GM19025 (cell line): ENCODE data around the gene SORD.
"Not testable (repeated sequence)": the region's sequence is repeated elsewhere in the genome, so short reads cannot be mapped to it uniquely, and the experiment has no call there.

Experiments
- ATAC-seq: cut with Tn5 transposase; IDR thresholded peaks from one replicate; pipeline ENCODE4 v1.9.1; 2021; ENCODE audit warnings: mild to moderate bottlenecking, low read depth, moderate library complexity; ENCODE audit not compliant: unreplicated experiment

Gene SORD

DNA sequence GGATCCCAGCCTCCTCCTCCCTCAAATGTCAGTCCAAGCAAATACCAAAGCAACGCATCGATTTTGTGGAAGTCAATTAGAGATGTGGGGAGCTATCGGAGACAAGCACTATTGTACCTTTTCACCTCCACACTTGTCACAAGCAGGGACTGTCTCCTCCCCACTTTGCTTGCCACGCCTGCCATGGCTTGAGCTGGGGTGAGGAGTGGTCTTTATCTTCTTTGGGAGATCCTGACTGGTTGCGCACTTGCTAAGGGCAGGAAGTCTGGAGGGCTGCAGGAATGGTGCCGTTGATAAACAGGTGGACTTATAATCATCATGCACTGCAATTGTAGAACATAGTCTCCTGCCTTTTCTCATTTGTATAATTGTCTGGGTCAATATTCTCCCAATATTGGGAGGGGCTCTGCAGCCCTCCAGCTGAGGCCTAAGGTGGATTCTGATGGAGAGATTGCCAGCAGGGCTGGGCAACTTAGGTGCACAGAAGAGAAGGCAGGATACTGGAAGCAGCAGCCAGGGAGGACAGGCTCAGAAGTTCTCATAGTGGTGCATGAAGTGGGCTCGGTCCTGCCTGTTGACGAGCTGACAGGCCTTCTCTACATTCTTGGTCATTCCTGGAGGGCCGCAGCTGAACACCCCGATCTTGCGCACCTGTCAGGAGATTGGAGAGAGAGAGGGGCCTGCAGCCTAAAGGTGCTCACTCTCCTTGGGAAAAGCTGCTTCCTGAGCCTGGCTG, 70.8 kb downstream of the SORD start:
- no peak for ATAC-seq

DNA sequence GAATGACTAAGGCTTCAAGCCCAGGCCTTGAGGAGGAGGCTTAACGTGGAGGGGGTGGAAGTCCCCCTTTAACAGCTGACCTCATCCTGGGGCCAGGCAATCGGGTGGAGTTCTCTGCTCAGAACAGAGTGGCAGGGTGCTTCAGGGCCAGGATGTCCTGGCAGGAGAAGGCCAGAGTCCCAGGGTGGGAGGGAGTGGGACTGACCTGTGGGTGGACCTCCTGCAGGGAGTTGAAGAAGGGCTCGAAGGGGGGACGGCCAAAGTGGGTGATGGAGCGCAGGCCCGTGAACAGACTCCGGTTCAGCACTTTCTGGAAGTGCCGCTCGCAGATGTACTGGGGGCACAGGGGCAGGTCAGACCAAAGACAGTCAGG, 71.3 kb downstream of the SORD start:
- ATAC-seq, result no peak

DNA sequence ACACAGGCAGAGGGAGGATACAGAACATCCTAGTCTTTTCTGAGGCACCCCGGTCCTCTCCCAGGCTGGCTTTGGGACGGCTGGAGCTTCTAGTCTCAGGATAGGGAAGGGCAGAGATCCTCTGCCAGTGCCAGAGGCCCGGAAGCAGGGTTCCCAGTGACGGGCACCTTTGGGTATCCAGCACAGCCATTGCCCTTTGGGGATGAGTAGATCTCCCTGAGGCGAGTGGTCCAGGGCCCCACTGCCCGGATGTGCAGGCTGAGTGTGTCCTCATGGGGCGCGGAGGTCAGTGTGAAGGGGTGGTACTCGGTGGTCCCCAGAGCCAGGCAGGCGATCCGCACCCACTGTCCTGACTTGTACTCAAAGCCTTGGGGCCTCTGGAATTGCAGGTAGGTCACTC, 72.7 kb downstream of the SORD start:
- ATAC-seq, result no peak

DNA sequence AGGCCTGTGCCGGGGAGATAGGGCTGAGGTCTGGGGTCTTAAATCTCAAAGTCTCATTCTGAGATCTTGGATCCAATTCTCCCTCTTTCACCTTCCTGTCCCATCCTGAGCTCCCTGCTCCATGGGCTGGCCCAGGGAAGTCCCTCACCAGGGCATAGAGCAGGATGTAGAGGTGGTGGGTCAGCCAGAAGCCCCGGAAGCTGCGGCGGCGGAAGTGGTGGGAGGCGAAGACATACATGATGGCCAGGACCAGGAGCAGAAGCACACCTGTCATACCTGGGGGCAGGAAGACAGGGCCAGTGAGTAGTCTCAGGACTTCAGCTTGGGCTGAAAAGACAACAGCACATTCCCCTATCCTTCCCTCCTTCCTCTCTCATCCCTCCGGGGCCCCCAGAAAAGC, 74.5 kb downstream of the SORD start:
- no peak for ATAC-seq

DNA sequence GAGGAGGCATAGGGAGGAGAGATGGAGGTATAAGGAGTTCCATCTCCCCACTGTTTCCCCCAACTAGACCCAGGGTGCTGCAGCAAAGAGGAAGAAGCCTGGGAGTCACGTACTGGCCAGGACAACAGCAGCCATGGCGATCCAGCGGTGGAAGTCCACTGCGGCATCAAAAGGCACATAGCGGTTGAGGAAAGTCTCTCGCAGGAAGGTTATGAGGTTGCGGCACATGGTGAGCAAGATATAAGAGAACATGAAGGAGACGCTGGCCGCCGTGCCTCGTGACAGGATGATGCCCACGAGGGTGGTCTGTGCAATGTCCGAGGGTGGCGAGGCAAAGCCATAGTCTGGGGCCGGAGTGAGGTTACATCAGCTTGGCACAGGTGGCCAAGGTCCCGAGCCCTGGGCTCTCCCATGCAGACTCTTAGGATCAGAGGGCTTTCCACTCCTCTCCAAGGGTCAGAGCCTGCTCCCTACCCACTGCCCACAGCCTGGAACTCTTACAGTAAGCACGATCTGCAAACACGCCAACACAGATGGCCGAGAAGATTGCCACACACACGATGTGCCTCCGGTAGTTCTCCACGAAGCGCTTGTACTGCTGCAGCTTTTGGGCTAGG, 76.7 kb downstream of the SORD start:
- ATAC-seq, result no peak

DNA sequence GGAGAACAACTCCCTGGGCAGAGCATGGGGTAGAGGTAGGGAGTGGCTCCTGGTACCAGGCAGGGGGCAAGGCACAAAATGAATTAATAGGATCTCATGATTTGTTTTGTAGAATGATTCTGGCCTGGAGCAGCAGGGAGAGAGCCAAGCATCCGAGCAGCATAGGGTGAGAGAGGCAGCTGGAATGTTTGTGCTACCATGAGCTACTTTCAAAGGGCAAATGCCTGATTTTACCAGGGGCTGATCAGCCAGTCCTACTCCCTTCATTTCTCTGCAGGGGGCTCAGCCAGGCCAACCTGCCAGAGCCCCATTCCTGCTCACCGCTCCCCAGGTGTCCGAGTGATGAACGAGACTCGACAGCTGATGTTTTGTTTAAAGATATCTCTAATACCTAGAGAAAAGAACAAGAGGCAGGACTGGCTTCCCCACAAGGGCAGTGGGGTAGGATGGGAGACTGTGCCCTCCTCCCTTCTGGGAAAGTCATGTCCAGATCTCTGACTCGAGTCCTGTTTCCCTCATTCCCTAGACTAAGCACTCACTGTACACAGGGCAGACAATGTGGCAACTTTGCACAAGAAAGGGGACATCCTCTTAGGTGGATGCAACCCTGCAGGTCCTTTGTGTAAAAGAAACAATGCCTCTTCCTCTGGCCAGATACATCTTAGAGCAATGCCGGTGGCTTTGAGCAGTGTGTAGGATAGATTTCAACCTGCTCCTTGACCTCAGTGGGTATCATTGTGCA, 78.1 kb downstream of the SORD start:
- ATAC-seq, result no peak

DNA sequence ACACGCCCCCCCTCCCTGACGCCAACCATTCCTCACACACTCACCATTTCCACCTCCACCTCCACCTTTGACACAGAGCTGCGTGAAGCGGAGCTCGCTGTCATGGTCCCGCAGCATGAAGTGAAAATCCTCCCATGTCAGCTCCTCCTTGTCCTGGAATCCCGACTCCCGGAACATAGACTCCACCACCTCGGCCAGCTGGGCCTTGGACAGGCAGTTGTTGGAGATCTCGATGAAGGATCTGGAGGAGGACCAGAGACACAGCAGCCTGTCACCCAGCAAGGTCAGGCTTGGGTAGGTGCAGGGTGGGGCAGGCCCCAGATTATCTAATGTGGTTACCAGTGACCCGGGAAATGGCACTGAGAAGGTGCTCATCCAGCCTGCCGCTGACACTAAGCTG, 78.8 kb downstream of the SORD start:
- ATAC-seq, result no peak

DNA sequence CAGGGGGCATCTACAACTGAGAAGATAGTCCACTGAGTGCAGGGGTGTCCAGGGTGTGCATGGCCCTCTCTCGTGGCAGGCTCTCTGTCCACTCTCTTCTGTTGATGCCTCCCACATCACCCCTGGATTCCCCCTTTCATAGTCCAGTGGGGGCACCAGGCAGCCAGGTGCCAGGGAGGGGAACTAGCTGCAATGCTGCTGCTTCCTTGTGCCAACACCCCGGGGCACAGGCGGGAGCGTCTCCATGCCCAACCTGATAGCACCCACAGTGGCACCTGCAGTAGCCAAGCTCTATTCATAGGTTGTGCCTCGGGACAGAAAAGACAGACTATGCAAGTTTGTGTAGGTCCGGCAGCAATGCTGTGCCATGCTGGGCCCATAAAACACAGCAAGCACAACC, 79.2 kb downstream of the SORD start:
- no peak for ATAC-seq

DNA sequence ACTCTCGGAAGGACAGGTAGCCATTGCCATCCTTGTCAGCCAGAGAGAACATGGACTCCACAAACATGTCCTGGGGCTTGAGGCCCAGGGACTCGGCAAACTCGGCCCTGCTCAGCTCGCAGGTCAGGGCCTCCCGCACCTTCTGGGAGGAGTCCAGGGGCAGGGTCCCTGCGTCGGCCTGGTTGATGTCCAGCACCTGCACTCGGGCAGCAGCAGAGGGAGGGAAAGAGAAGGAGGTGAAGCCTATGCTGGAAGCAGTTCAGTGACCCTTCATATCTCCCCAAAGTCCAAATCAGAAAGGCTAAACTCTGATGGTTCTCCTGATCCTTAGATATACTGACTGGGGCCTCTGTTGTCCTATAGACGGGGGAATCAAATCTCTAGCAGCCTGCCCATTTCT, 81.2 kb downstream of the SORD start:
- ATAC-seq, result not testable (repeated sequence)

DNA sequence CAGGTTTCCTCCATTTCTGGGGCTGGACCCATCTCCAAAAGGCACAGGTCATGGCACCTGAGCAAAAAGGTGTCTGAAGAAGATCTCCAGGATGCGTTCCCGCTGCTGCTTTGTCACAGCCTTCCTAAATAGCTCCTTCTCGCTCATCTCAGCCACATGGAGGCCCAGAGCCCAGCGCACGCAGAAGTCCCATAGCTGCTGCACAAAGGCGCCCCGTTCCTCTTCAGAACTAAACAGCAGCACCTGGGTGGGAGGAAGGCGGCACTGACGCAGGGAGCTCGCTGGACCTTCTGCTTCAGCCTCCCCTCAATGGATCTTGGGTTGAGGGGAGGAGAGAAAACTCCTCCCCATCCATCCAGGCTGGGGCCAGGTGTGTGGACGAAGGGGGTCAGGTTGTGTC, 82.6 kb downstream of the SORD start:
- ATAC-seq, result no peak

DNA sequence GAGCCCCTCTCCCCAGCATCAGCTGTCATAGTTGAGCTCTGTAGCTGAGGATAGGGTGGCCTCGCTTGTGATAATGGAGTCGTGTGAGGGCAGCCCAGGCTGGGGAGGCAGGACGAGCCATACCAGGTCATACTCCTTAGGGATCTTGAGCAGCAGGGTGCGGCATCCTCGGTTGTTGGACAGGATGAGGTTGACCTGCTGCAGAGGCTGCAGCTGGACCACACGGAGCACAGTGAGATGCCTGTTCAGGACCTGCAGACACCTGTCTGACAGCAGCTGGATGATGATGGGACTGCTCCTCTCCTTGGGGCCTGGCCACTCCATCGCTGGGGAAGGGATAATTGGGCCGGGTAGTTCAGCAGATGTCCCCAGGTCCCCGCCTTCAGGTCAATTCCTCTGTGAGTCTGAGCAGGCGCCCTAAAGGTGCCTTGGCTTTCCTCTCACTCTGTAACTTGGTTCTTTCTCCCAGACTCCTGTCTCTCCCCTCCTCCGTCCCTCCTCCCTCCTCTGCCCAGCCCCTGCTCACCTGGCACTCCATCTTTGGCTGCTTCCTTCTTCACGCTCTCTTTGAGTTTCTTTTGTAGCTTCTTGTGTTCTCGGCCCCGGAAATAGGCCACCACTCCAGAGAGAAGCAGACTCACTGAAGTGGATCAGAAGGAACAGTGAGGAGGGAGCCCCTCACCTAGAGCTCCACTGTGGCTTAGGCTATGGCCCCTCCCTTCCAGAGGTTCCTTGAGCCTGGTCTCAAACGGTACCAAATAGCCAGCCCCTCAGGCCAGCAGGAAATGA, 83.2 kb downstream of the SORD start:
- ATAC-seq, result no peak

DNA sequence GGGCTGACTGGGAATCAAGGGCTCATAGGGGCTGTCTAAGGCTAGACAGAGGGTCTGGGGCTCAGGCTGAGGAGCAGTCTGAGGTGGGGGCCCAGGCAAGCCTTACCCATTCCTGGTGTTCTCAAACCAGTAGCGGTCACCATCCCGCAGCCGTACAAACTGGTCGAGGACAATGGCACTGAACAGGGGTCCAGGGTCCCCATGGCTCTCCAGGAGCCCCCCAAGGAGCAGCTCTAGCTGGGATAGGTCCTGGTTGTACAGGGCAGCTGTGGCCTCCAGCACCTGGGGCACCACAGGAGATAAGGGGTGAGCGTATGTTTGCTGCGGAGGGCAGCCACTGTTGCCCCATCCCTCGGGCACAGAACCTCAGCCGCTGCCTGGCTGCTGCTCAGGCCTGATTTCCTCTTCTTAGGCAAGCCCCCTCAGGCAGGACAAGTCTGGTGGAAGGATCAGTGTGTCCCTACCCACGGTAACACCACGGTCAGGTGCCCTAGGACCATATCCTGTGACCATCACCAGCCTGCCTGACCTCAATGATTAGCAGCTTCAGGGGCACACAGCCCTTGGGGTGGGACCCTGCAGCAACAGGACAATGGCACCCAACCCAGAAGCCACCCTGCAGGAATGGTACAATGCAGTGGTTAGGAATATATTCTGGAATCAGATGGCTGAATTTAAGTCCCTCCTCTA, 85.1 kb downstream of the SORD start:
- ATAC-seq, result no peak

DNA sequence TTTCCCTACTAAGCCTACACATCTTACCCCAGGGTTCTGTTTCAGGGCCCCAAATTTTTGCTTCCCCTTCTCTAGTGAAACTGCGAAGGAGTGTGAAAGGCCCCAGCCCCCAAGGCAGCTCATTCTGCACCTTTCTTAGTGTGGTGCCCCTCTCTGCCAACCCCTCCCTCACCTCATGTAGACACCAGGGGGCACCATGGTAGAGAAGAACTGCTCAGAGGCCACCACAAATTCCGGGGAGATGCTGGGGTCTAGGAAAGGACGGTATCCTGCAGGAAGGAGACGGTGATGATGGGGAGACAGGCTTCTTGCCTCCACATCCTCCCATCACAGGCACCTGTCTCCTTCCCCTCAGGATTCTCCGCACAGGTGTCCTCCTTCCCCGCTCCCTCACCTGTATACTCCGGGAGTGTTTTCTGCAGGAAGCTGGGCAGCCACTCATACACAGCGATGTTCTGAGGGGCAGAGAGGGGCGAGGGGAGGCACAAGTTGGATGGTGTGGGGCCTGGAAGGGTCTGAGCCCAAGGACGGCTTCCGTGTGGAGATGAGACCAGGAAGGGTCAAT, 87.3 kb downstream of the SORD start:
- ATAC-seq, result no peak

DNA sequence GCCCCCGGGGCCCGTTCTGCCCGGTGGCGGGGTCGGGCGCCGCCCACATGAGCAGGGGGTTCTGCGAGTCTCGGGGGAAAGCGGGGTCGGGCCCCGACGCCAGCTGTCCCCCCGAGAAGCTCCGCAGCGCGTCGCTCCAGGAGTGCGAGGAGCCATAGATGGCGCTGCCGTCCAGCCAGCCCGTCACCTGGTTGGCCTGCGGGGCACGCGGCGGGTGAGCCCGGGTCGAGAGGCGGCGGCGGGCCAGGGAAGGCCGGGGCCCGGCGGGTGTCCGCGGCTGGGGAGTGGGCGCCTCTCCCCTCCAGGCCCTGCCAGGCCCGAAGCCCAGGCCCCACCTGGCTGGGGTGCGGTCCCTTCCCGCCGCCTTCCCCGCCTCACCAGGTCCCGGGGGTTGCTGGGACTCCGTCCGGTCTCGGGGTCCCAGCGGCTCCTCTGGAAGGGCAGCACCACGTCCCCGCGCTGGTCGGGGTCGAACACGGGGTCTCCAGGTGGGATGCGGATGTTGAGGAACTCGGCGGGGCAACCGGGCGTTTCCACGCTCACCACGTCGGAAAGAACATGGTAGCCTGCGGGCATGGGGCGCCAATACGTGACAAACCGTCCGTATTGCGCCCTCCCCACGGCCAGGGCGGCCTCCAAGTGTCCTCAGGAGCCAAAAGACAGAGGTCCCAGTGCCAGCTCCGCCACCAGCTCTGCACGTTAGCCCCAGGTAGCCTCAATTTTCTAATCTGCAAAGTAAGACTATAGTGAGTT, 88.6 kb downstream of the SORD start:
- no peak for ATAC-seq

DNA sequence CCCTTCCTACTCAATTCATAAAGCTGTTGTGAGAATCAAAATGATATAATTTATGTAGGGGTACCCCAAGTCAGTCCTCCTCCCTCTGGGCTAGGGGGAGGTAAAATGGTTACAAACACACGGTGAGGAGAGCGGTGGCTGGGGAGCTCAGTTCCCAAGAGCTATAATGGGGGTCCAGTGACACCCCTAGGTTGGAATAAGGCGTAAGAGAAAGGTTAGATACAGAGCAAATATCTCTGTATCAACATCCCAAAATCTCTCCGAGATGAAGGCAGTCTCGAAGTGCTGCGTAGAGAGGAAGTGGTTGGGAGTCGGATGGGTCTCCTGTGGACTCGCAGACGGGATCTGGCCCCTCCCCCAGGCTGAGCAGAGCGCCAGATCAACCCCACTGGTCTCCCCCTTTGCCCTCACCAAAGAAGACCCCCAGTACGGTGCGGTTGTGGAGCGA, 89.2 kb downstream of the SORD start:
- no peak for ATAC-seq

DNA sequence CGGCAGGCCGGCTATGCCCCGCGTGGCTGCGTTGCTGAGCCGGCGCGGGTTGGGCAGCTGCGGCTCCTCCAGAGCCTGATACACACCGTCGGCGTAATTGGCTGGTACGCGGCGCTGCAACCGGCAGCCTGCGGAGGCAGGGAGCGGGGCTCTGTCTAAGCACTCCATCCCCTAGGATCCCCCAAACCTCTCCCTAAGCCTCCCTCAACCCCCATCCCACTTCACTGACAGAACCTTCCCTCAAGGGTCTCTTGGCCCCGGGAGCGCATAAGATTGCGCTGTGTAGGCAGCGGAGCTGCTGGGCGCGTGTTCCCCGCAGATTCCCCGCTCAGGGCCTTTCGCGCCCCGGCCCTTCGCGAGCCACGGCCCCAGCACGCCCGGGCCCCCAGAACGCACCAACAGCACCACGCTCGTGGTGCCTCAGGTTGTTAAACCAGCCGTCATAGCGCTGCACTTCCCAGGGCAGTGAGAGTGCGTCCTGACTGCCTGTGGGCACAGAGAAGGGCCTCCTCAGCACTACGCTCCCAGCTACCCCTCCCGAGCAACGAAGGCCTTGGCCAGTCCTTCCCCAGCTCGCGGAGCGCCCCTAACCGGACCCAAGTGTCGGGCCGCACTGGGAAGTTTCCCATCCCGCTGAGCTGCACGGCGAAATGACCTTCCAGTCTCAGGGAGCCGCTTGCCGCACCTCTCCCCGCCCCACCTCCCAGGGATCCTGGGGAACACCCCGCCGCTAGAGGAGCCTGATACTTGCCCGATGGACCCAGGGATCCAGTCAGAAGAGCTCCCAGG, 89.8 kb downstream of the SORD start:
- no peak for ATAC-seq

DNA sequence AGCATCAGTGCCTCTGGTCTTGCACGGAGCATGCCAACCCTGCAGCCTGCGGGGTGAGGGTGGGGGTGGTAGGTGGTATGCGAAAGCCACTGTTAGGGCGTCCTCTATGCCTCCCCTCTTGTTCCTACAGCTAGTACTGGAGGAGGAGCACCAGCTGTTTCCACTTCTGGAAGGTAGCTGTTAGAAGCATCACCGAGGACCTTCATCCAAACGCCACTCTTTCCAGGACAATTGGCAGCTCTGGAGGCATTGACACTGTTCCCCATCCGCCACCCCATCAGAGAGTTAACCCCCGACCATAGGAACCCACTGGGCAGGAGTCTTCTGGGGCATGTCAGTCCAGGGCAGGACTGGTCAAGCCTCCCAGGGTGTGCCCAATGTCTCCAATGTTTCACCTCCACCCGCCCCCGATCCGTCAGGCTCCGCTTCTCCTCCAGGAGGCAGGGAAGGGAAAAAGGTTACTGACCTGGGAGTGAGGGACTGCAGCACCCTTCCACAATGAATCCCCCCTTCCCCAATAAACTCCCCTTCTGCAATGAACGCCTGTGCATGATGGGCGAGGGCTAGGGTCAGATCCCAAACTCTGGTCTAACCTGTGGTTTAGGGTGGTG, 90.5 kb downstream of the SORD start:
- ATAC-seq, result no peak

DNA sequence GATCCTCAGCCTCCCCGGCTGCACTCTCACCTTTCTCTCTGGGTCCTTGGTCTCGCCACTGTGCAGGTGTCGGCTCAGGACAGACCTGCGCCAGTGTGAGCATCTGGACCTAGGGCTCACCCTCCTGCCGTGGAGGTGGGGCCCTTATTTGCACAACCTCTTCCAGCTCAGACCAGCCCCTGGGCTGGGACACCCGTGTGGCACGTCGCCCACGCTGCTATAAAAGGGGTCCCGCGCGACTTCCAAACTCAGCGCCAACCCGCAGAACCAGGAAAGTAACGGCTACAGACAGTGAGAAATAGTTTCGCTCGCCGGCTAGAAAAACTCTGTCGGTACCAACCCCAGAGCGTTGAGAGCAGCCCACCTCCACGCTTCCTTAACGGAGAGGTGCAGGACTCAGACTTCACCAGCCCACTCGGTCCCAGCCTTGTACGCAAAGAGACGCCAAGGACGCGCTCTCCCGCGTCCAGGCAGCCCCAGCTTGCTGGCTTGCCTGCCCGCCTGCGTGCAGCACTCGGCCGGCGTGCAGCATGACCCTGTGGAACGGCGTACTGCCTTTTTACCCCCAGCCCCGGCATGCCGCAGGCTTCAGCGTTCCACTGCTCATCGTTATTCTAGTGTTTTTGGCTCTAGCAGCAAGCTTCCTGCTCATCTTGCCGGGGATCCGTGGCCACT, 91.2 kb downstream of the SORD start, which contains the start of the genes DUOX2 and DUOXA2:
Gene DUOX2 (minus strand): TSS at position 97 of the 675 bp plus-strand sequence. CDS start 761 bp downstream, outside the sequence.
Gene DUOXA2 (plus strand): TSS at position 251 of the 675 bp plus-strand sequence. CDS start 280 bp downstream, at position 531.
- ATAC-seq, result no peak
